Stomach (tissue), 4 donors: ENCODE measurements around the gene KRT1.

ENCODE experiments used
- CTCF ChIP-seq, 7 experiments: fragments of 450-650 bp in 4 of 7; fragments of 200-600 bp in 3 of 7; sonication (generic) in 3 of 7; IDR thresholded peaks; one replicate each; pipeline ENCODE4 v1.5.1; 2016 to 2019; ENCODE audit warnings: antibody characterized with exemption in 7 of 7, control low read depth in 2 of 7, mild to moderate bottlenecking in 1 of 7
- POLR2AphosphoS5 ChIP-seq, 3 donors: sonication (generic); formaldehyde crosslinking; IDR thresholded peaks; one replicate each; pipeline ENCODE4 v1.6.1; 2016; ENCODE audit warnings: antibody characterized with exemption in 3 of 3

DNA sequence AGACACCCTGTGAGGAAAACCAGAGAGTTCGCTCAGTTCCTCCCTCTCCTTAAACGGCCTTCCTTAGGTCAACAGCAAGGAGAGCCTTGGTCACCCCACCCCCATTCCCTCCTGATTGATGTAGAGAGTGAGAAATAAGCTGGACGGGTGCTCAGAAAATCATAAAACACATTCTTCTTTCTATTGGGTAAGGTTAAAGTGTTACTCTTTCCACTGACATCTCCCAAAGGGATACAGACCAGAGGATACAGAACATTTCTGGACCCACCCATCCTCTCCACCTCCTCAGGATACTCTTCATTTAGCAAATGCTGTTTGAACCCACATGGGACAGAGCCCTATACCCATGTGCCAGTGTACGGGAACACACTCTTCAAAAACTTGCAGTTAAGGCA, 34.7 kb upstream of the KRT1 start:
- TF ChIP-seq CTCF (IDR thresholded peaks at IDR 0.05) (no peak), POLR2AphosphoS5 (IDR thresholded peaks at IDR 0.05) (no peak)
